ENCODE measurements around the gene SSTR4.

Gene SSTR4

GRCh38 chr20:23068283-23068682 lies 33.2 kb downstream of the SSTR4 start:
- DNase-seq: no peak

- DNase-seq: no peak
Observed at GRCh38 chr20:23069108-23069507, 34.0 kb downstream of the SSTR4 start.

- no peak for DNase-seq
Observed at GRCh38 chr20:23071398-23071797, 36.3 kb downstream of the SSTR4 start.

- no peak for DNase-seq
Observed at GRCh38 chr20:23071996-23072395, 36.9 kb downstream of the SSTR4 start.

GRCh38 chr20:23072892-23073586 lies 37.9 kb downstream of the SSTR4 start:
- DNase-seq: no peak

GRCh38 chr20:23074052-23074451 lies 38.9 kb downstream of the SSTR4 start:
- no peak for DNase-seq

- DNase-seq: no peak
Observed at GRCh38 chr20:23077277-23077676, 42.2 kb downstream of the SSTR4 start.

- no peak for DNase-seq
Observed at GRCh38 chr20:23078351-23079015, 43.4 kb downstream of the SSTR4 start.

GRCh38 chr20:23079016-23079351 lies 43.9 kb downstream of the SSTR4 start:
- DNase-seq: no peak

GRCh38 chr20:23079926-23080325 lies 44.8 kb downstream of the SSTR4 start:
- DNase-seq: no peak

- no peak for DNase-seq
Observed at GRCh38 chr20:23080521-23080920, 45.4 kb downstream of the SSTR4 start.

- no peak for DNase-seq
Observed at GRCh38 chr20:23081263-23081819, 46.2 kb downstream of the SSTR4 start.

- no peak for DNase-seq
Observed at GRCh38 chr20:23082846-23083552, 47.9 kb downstream of the SSTR4 start.

- DNase-seq: no peak
Observed at GRCh38 chr20:23083553-23084220, 48.6 kb downstream of the SSTR4 start.

- DNase-seq: no peak
Observed at GRCh38 chr20:23084282-23084844, 49.3 kb downstream of the SSTR4 start.

- no peak for DNase-seq
Observed at GRCh38 chr20:23084845-23085365, 49.8 kb downstream of the SSTR4 start.

- DNase-seq: no peak
Observed at GRCh38 chr20:23085436-23086055, 50.4 kb downstream of the SSTR4 start.

- no peak for DNase-seq
Observed at GRCh38 chr20:23086056-23086566, 51.0 kb downstream of the SSTR4 start, which contains the start of gene CD93. Gene CD93 (minus strand): TSS chr20:23086324. CDS start chr20:23086192, 132 bp downstream.

GRCh38 chr20:23086931-23087411 lies 51.9 kb downstream of the SSTR4 start:
- DNase-seq: no peak

GRCh38 chr20:23087587-23088251 lies 52.6 kb downstream of the SSTR4 start:
- DNase-seq: no peak
